Activated naive CD4-positive, alpha-beta T cell (primary cell): ENCODE data around the gene FYB1.

Experiments used
- DNase-seq, 4 experiments: peaks; one replicate each; lab custom pipeline; 2025; lab: John Stamatoyannopoulos, UW

Gene FYB1

GRCh38 chr5:39119404-39120051, 99.8 kb downstream of the FYB1 start:
- no peak for DNase-seq

- DNase-seq = no peak
Measured at GRCh38 chr5:39118638-39119037, 100.7 kb downstream of the FYB1 start.

- DNase-seq = no peak
Measured at GRCh38 chr5:39117401-39117800, 102.0 kb downstream of the FYB1 start.

GRCh38 chr5:39116344-39117170, 102.8 kb downstream of the FYB1 start:
- DNase-seq = no peak

- DNase-seq = no peak
Measured at GRCh38 chr5:39115644-39116343, 103.6 kb downstream of the FYB1 start.

GRCh38 chr5:39114155-39114554, 105.2 kb downstream of the FYB1 start:
- no peak for DNase-seq

GRCh38 chr5:39113354-39113953, 105.9 kb downstream of the FYB1 start:
- DNase-seq = no peak

- DNase-seq = no peak
Measured at GRCh38 chr5:39109606-39110005, 109.8 kb downstream of the FYB1 start.

GRCh38 chr5:39108987-39109386, 110.4 kb downstream of the FYB1 start:
- DNase-seq = no peak

- DNase-seq = no peak
Measured at GRCh38 chr5:39107350-39107749, 112.0 kb downstream of the FYB1 start.

GRCh38 chr5:39106322-39106721, 113.0 kb downstream of the FYB1 start:
- DNase-seq = no peak

GRCh38 chr5:39104221-39104620, 115.1 kb downstream of the FYB1 start:
- DNase-seq = no peak

GRCh38 chr5:39102684-39103155, 116.6 kb downstream of the FYB1 start:
- DNase-seq = no peak

GRCh38 chr5:39100851-39101396, 118.4 kb downstream of the FYB1 start:
- no peak for DNase-seq

GRCh38 chr5:39100301-39100850, 119.0 kb downstream of the FYB1 start:
- no peak for DNase-seq

- no peak for DNase-seq
Measured at GRCh38 chr5:39099831-39100230, 119.5 kb downstream of the FYB1 start.

GRCh38 chr5:39093352-39093751, 126.0 kb downstream of the FYB1 start:
- no peak for DNase-seq

GRCh38 chr5:39092581-39093351, 126.6 kb downstream of the FYB1 start:
- no peak for DNase-seq

- no peak for DNase-seq
Measured at GRCh38 chr5:39091940-39092580, 127.3 kb downstream of the FYB1 start.

- no peak for DNase-seq
Measured at GRCh38 chr5:39083968-39084367, 135.4 kb downstream of the FYB1 start.
